NCI-H82 treated with DMSO at 0.1 percent for 48 hours (cell line): Measurements from ENCODE around the gene ADAM10.

Experiments
- DNase-seq: peaks from one replicate; lab custom pipeline; 2025; ENCODE audit not compliant: unreplicated experiment; lab: John Stamatoyannopoulos, UW

Gene ADAM10

GRCh38 chr15:58541410-58542087, 208.0 kb downstream of the ADAM10 start:
- DNase-seq = no peak

GRCh38 chr15:58539548-58539947, 210.0 kb downstream of the ADAM10 start:
- DNase-seq = no peak

GRCh38 chr15:58538901-58539300, 210.6 kb downstream of the ADAM10 start:
- no peak for DNase-seq
